HepG2 (cell line): ENCODE data around the gene CST3. TPM values are rescaled to one million over a fixed set of nuclear protein-coding genes. Genes with fewer than 3 reads are reported as not detected.
"Not testable (repeated sequence)": the region's sequence is repeated elsewhere in the genome, so short reads cannot be mapped to it uniquely, and the experiment has no call there.

Source experiments
- BATF2 ChIP-seq: sonication (generic); formaldehyde crosslinking; IDR thresholded peaks from 2 replicates; pipeline ENCODE4 v1.8.0; 2022; ENCODE audit warnings: mild to moderate bottlenecking, missing genetic modification reagents, moderate library complexity
- DRAP1 ChIP-seq: IDR thresholded peaks from 2 replicates; pipeline ENCODE4 v1.6.1; 2016; ENCODE audit warnings: missing genetic modification reagents, missing compliant biosample characterization
- EEA1 ChIP-seq: sonication (generic); formaldehyde crosslinking; IDR thresholded peaks from 2 replicates; pipeline ENCODE4 v1.5.1; 2020; ENCODE audit warnings: mild to moderate bottlenecking, missing genetic modification reagents, borderline replicate concordance
- ELF1 ChIP-seq: sonication (generic); formaldehyde crosslinking; IDR thresholded peaks from 2 replicates; pipeline ENCODE4 v1.4.0; 2020; ENCODE audit warnings: missing genetic modification reagents
- ETV5 ChIP-seq: IDR thresholded peaks from 2 replicates; pipeline ENCODE4 v1.6.1; 2018; ENCODE audit warnings: missing biosample characterization, missing genetic modification reagents, inconsistent platforms, borderline replicate concordance
- GATAD1 ChIP-seq: IDR thresholded peaks from 2 replicates; pipeline ENCODE4 v1.6.1; 2016; ENCODE audit warnings: missing genetic modification reagents, missing compliant biosample characterization
- HNF4G ChIP-seq, 2 experiments: sonication (generic) in 1 of 2; formaldehyde crosslinking in 1 of 2; IDR thresholded peaks; 2 replicates each; pipeline versions ENCODE4 v1.4.0 to v1.6.1; 2011 to 2020; ENCODE audit warnings: borderline replicate concordance in 2 of 2, low read depth in 2 of 2, mild to moderate bottlenecking in 2 of 2, low read length in 1 of 2, missing genetic modification reagents in 1 of 2, moderate library complexity in 1 of 2
- PBX2 ChIP-seq: IDR thresholded peaks from 2 replicates; pipeline ENCODE4 v1.6.1; 2016; ENCODE audit warnings: control low read depth
- REPIN1 ChIP-seq: sonication (generic); formaldehyde crosslinking; IDR thresholded peaks from 2 replicates; pipeline ENCODE4 v1.8.0; 2022; ENCODE audit warnings: missing genetic modification reagents, low read depth, mild to moderate bottlenecking, borderline replicate concordance
- SKIL ChIP-seq: sonication (generic); formaldehyde crosslinking; IDR thresholded peaks from 2 replicates; pipeline ENCODE4 v1.8.0; 2022; ENCODE audit warnings: missing genetic modification reagents, mild to moderate bottlenecking, moderate library complexity, borderline replicate concordance
- ZNF296 ChIP-seq: sonication (generic); formaldehyde crosslinking; conservative IDR thresholded peaks from 2 replicates; pipeline ENCODE4 v1.5.0; 2020; ENCODE audit warnings: mild to moderate bottlenecking, missing genetic modification reagents
- ZNF687 ChIP-seq: sonication (generic); formaldehyde crosslinking; IDR thresholded peaks from 2 replicates; pipeline ENCODE4 v1.5.1; 2020; ENCODE audit warnings: mild to moderate bottlenecking, missing genetic modification reagents, moderate library complexity
- ZNF709 ChIP-seq: sonication (generic); formaldehyde crosslinking; IDR thresholded peaks from 2 replicates; pipeline ENCODE4 v1.5.0; 2020; ENCODE audit warnings: mild to moderate bottlenecking, missing genetic modification reagents
- ZSCAN21 ChIP-seq: sonication (generic); formaldehyde crosslinking; IDR thresholded peaks from 2 replicates; pipeline ENCODE4 v1.8.0; 2022; ENCODE audit warnings: mild to moderate bottlenecking, missing genetic modification reagents, moderate library complexity, borderline replicate concordance
- ZSCAN25 ChIP-seq: sonication (generic); formaldehyde crosslinking; IDR thresholded peaks from 2 replicates; pipeline ENCODE4 v1.8.0; 2022; ENCODE audit warnings: mild to moderate bottlenecking, missing genetic modification reagents
- polyA plus RNA-seq, 8 experiments: library from polyadenylated mRNA; depleted of rRNA in 3 of 8; stranded (reverse) in 7 of 8; unstranded in 1 of 8; fragments of >200 nt; fragmentation: Illumina TruSeq in 4 of 8; extraction: Trizol in 4 of 8; gene quantifications; 2 replicates each; pipeline versions ENCODE4 v1.2.1 to v1.2.3, GENCODE V29; 2011 to 2016; ENCODE audit warnings: low read depth in 4 of 8, missing spikeins in 1 of 8, mixed read lengths in 1 of 8; ENCODE audit not compliant: insufficient read depth in 1 of 8
- total RNA-seq, 5 experiments: library from RNA; depleted of rRNA; stranded (reverse); fragments of >200 nt; fragmentation: Illumina TruSeq; extraction: Trizol; gene quantifications; 2 replicates each; pipeline ENCODE4 v1.2.3, GENCODE V29; 2016; ENCODE audit warnings: low read depth in 1 of 5

The CST3 gene
- total and polyA plus RNA-seq, 2 of the 13 experiments (the other 11 are each of a cell fraction or from before 2014, with no cell fraction given) = 690 to 1,005 TPM

GRCh38 chr20:23620670-23621386, 16.9 kb downstream of the CST3 start (continued):
- TF ChIP-seq ETV5 (CRISPR knock-in tag) (peak; percentile 51; the same call in 1 of the 2 replicates), HNF4G (CRISPR knock-in tag; IDR thresholded peaks at IDR 0.05; ENCODE audit: borderline replicate concordance, low read depth) (0 out of 2 replicates have a peak, but pooled peaks have one; percentile 44), ZNF296 (CRISPR knock-in tag) (peak; percentile 75; the same call in 1 of the 2 replicates), EEA1 (0 out of 2 replicates have a peak, but pooled peaks have one; percentile 30), PBX2 (CRISPR knock-in tag) (0 out of 2 replicates have a peak, but pooled peaks have one; percentile 16), ZSCAN25 (peak; percentile 69), BATF2 (CRISPR knock-in tag) (0 out of 2 replicates have a peak, but pooled peaks have one; percentile 51), ELF1 (peak; percentile 48; the same call in 1 of the 2 replicates), SKIL (CRISPR knock-in tag) (peak; percentile 53), ZNF709 (CRISPR knock-in tag) (0 out of 2 replicates have a peak, but pooled peaks have one; percentile 13), DRAP1 (peak; percentile 55; the same call in 1 of the 2 replicates), ZSCAN21 (peak; percentile 69; the same call in 1 of the 2 replicates), REPIN1 (CRISPR knock-in tag) (peak; percentile 59; the same call in 1 of the 2 replicates), ZNF687 (CRISPR knock-in tag) (peak; percentile 95), GATAD1 (peak; percentile 71; the same call in 1 of the 2 replicates)
- not testable (repeated sequence) for TF ChIP-seq HNF4G (IDR thresholded peaks at IDR 0.05; ENCODE audit: borderline replicate concordance, low read depth, low read length)
